H1 (cell line): ENCODE data around the gene FCRLB. TPM values are rescaled to one million over a fixed set of nuclear protein-coding genes. Genes with fewer than 3 reads are reported as not detected.

Source experiments
- BCL11A ChIP-seq, 2 experiments: IDR thresholded peaks; one replicate each; pipeline ENCODE4 v1.6.1; 2011; ENCODE audit warnings: low read depth in 2 of 2, low read length in 2 of 2, mild to moderate bottlenecking in 2 of 2
- EZH2 ChIP-seq: fragments of 200-600 bp; sonication (generic); IDR thresholded peaks from 2 replicates; pipeline ENCODE4 v1.7.1; 2012; ENCODE audit warnings: low read depth, mild to moderate bottlenecking, moderate library complexity, low read length, inconsistent platforms; ENCODE audit not compliant: severe bottlenecking
- HDAC2 ChIP-seq, 2 experiments: fragments of 300-600 bp in 1 of 2; sonication (generic) in 1 of 2; IDR thresholded peaks; 2 replicates each; pipeline ENCODE4 v1.6.1; 2011 to 2012; ENCODE audit warnings: low read depth in 2 of 2, low read length in 2 of 2, mild to moderate bottlenecking in 2 of 2, moderate library complexity in 2 of 2, borderline replicate concordance in 1 of 2, inconsistent platforms in 1 of 2
- PHF8 ChIP-seq: fragments of 200-600 bp; sonication (generic); conservative IDR thresholded peaks from 2 replicates; pipeline ENCODE4 v1.7.1; 2012; ENCODE audit warnings: low read depth, mild to moderate bottlenecking, inconsistent platforms, low read length, moderate library complexity
- POLR2A ChIP-seq, 2 experiments: IDR thresholded peaks; 1 replicate in 1 of 2; 2 replicates in 1 of 2; pipeline ENCODE4 v1.6.1; 2011; ENCODE audit warnings: low read depth in 2 of 2, low read length in 2 of 2, mild to moderate bottlenecking in 2 of 2; ENCODE audit errors: control extremely low read depth in 1 of 2
- POLR2AphosphoS5 ChIP-seq: IDR thresholded peaks from 2 replicates; pipeline ENCODE4 v1.6.1; 2011; ENCODE audit warnings: low read depth, low read length
- SIN3A ChIP-seq, 2 experiments: IDR thresholded peaks in 1 of 2; conservative IDR thresholded peaks in 1 of 2; 2 replicates each; pipeline ENCODE4 v1.6.1; 2011 to 2012; ENCODE audit warnings: low read length in 2 of 2, improper control_type of control experiment in 1 of 2, low read depth in 1 of 2, mild to moderate bottlenecking in 1 of 2
- SP4 ChIP-seq: IDR thresholded peaks from 2 replicates; pipeline ENCODE4 v1.6.1; 2012; ENCODE audit warnings: low read length, inconsistent platforms
- polyA plus RNA-seq, 7 experiments: library from polyadenylated mRNA; depleted of rRNA in 3 of 7; stranded (reverse) in 5 of 7; unstranded in 2 of 7; fragments of >200 nt in 5 of 7; fragments of 200-250 nt in 2 of 7; gene quantifications; 1 replicate in 5 of 7; 2 replicates in 1 of 7; 4 replicates in 1 of 7; pipeline versions ENCODE4 v1.2.1 to v1.2.3, GENCODE V29; 2011 to 2013; ENCODE audit warnings: missing spikeins in 2 of 7, mixed read lengths in 2 of 7
- total RNA-seq: library from RNA; stranded (reverse); fragmentation: NEBNext Ultra II Directional; extraction: Animal tissue kit (Norgen Biotek cat#: 25700); gene quantifications from 2 replicates; pipeline ENCODE4 v1.2.1, GENCODE V29; 2021
- TF ChIP-seq, protein P1 (sequence below): fragments of 300-600 bp; sonication (generic); IDR thresholded peaks from 2 replicates; pipeline ENCODE4 v1.7.1; 2012; ENCODE audit warnings: low read length, moderate library complexity, mild to moderate bottlenecking, inconsistent platforms; ENCODE audit not compliant: insufficient replicate concordance

The FCRLB gene
- total and polyA plus RNA-seq, 2 of the 8 experiments (the other 6 are each of a cell fraction or from before 2014, with no cell fraction given) = 0.14 to 0.24 TPM

DNA sequence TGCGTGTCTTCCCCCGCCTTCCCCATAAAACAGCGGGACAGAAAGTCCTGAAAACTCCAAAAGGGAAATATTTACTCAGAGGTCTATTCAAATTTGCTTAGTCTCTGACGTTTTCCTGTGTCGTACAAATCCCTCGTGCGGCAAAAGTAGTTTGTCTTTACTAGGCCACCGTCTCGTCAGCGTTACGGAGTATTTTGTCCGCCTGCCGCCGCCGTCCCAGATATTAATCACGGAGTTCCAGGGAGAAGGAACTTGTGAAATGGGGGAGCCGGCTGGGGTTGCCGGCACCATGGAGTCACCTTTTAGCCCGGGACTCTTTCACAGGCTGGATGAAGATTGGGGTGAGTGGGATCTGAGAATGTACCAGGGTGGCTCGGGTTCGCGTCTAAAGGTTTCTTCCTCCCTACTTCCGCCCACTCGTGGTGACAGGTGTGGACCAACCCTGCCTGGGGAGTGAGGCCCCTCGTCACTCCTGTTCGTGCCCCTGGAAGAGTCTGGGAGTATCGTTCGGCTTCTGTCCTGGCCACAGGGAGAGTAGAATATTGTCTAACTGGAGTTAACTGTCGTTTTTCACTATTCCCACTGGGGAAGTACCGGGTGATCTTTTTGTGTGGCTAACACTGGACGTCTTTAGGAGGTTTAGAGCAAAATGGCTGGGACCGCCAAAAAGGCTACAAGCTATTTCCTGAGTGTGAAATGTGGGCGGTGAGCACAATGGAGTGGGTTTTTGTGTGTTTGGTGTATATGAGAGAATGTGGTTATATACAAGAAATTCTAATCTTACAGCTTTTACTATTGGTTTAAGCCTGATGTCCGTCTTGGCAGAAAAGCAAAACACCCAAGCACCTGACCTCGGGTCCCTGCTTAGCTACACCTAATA is 45.0 kb downstream of the FCRLB start, which contains the start of gene ATF6 (continued):
- TF ChIP-seq SIN3A (conservative IDR thresholded peaks at IDR 0.05 in 1 of 2, IDR thresholded peaks at IDR 0.05 in 1 of 2; ENCODE audit: low read depth in 1 of 2, low read length in 2 of 2) (peak in 1 of 2 experiments; percentile 73; a peak in 1 of 4 replicates), SP4 (no peak), HDAC2 (IDR thresholded peaks at IDR 0.05; ENCODE audit: borderline replicate concordance in 1 of 2, low read depth in 2 of 2, low read length in 2 of 2) (peak; percentile 56 to 89; a peak in 2 of 4 replicates), POLR2AphosphoS5 (no peak), BCL11A (IDR thresholded peaks at IDR 0.05; ENCODE audit: low read depth in 2 of 2, low read length in 2 of 2) (no peak), POLR2A (IDR thresholded peaks at IDR 0.05; ENCODE audit: control extremely low read depth in 1 of 2, low read depth in 2 of 2, low read length in 2 of 2) (peak in 1 of 2 experiments; percentile 58; a peak in 2 of 3 replicates), PHF8 (peak; percentile 65; the same call in 1 of the 2 replicates), EZH2 (no peak)
- TF ChIP-seq, protein P1, sequence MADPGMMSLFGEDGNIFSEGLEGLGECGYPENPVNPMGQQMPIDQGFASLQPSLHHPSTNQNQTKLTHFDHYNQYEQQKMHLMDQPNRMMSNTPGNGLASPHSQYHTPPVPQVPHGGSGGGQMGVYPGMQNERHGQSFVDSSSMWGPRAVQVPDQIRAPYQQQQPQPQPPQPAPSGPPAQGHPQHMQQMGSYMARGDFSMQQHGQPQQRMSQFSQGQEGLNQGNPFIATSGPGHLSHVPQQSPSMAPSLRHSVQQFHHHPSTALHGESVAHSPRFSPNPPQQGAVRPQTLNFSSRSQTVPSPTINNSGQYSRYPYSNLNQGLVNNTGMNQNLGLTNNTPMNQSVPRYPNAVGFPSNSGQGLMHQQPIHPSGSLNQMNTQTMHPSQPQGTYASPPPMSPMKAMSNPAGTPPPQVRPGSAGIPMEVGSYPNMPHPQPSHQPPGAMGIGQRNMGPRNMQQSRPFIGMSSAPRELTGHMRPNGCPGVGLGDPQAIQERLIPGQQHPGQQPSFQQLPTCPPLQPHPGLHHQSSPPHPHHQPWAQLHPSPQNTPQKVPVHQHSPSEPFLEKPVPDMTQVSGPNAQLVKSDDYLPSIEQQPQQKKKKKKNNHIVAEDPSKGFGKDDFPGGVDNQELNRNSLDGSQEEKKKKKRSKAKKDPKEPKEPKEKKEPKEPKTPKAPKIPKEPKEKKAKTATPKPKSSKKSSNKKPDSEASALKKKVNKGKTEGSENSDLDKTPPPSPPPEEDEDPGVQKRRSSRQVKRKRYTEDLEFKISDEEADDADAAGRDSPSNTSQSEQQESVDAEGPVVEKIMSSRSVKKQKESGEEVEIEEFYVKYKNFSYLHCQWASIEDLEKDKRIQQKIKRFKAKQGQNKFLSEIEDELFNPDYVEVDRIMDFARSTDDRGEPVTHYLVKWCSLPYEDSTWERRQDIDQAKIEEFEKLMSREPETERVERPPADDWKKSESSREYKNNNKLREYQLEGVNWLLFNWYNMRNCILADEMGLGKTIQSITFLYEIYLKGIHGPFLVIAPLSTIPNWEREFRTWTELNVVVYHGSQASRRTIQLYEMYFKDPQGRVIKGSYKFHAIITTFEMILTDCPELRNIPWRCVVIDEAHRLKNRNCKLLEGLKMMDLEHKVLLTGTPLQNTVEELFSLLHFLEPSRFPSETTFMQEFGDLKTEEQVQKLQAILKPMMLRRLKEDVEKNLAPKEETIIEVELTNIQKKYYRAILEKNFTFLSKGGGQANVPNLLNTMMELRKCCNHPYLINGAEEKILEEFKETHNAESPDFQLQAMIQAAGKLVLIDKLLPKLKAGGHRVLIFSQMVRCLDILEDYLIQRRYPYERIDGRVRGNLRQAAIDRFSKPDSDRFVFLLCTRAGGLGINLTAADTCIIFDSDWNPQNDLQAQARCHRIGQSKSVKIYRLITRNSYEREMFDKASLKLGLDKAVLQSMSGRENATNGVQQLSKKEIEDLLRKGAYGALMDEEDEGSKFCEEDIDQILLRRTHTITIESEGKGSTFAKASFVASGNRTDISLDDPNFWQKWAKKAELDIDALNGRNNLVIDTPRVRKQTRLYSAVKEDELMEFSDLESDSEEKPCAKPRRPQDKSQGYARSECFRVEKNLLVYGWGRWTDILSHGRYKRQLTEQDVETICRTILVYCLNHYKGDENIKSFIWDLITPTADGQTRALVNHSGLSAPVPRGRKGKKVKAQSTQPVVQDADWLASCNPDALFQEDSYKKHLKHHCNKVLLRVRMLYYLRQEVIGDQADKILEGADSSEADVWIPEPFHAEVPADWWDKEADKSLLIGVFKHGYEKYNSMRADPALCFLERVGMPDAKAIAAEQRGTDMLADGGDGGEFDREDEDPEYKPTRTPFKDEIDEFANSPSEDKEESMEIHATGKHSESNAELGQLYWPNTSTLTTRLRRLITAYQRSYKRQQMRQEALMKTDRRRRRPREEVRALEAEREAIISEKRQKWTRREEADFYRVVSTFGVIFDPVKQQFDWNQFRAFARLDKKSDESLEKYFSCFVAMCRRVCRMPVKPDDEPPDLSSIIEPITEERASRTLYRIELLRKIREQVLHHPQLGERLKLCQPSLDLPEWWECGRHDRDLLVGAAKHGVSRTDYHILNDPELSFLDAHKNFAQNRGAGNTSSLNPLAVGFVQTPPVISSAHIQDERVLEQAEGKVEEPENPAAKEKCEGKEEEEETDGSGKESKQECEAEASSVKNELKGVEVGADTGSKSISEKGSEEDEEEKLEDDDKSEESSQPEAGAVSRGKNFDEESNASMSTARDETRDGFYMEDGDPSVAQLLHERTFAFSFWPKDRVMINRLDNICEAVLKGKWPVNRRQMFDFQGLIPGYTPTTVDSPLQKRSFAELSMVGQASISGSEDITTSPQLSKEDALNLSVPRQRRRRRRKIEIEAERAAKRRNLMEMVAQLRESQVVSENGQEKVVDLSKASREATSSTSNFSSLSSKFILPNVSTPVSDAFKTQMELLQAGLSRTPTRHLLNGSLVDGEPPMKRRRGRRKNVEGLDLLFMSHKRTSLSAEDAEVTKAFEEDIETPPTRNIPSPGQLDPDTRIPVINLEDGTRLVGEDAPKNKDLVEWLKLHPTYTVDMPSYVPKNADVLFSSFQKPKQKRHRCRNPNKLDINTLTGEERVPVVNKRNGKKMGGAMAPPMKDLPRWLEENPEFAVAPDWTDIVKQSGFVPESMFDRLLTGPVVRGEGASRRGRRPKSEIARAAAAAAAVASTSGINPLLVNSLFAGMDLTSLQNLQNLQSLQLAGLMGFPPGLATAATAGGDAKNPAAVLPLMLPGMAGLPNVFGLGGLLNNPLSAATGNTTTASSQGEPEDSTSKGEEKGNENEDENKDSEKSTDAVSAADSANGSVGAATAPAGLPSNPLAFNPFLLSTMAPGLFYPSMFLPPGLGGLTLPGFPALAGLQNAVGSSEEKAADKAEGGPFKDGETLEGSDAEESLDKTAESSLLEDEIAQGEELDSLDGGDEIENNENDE = no peak
